Kidney (tissue), 14 donors: ENCODE measurements around the gene SIPA1. TPM values are rescaled to one million over a fixed set of nuclear protein-coding genes. Genes with fewer than 3 reads are reported as not detected.
A peak's percentile ranks its signal among the peaks of the same experiment; 100 is the strongest.

ENCODE experiments used
- DNase-seq, 5 donors: peaks; one replicate each; pipeline ENCODE4 v3.0.0-alpha.2; 2013 to 2020
- FAIRE-seq: peaks from 2 replicates; lab custom pipeline; 2012; peaks lifted over from hg19 to GRCh38; lab: Jason Lieb, UNC
- H3K27ac ChIP-seq, 2 donors: one replicate each; pipeline ENCODE4 v1.7.0; 2013; ENCODE audit warnings: low read depth in 2 of 2, low read length in 2 of 2, inconsistent platforms in 1 of 2
- H3K27me3 ChIP-seq: one replicate; pipeline ENCODE4 v1.7.1; 2013; ENCODE audit warnings: low read length, inconsistent platforms; ENCODE audit not compliant: control insufficient read depth, insufficient read depth
- H3K36me3 ChIP-seq, 3 donors: one replicate each; pipeline versions ENCODE4 v1.7.0 to v1.7.1; 2013; ENCODE audit warnings: low read length in 3 of 3, control low read depth in 1 of 3, inconsistent platforms in 1 of 3; ENCODE audit not compliant: insufficient read depth in 3 of 3, control insufficient read depth in 2 of 3
- H3K4me1 ChIP-seq, 3 donors: one replicate each; pipeline versions ENCODE4 v1.7.0 to v1.7.1; 2013; ENCODE audit warnings: low read length in 3 of 3, inconsistent platforms in 1 of 3, low read depth in 1 of 3; ENCODE audit not compliant: control insufficient read depth in 2 of 3, insufficient read depth in 2 of 3
- H3K4me3 ChIP-seq, 3 donors: one replicate each; pipeline versions ENCODE4 v1.7.0 to v1.8.1; 2013; ENCODE audit warnings: low read length in 3 of 3, control low read depth in 1 of 3, inconsistent platforms in 1 of 3
- H3K9ac ChIP-seq, 3 donors: one replicate each; pipeline versions ENCODE4 v1.7.0 to v1.7.1; 2013; ENCODE audit warnings: low read length in 3 of 3, control low read depth in 1 of 3, inconsistent platforms in 1 of 3
- H3K9me3 ChIP-seq, 3 donors: one replicate each; pipeline versions ENCODE4 v1.7.0 to v1.7.1; 2013; ENCODE audit warnings: low read length in 3 of 3, control low read depth in 1 of 3, inconsistent platforms in 1 of 3; ENCODE audit not compliant: control insufficient read depth in 2 of 3, insufficient read depth in 1 of 3
- intact Hi-C: fragments of 100-400 bp; cut with DNase I; formaldehyde crosslinking; loops from one replicate; pipeline ENCODE4 v1.11.1; 2022
- polyA plus RNA-seq: library from polyadenylated mRNA; stranded (reverse); fragments of 350-450 nt; fragmentation: Illumina TruSeq; extraction: RNeasy Lipid Tissue Mini Kit (QIAGEN cat#74804); gene quantifications from one replicate; pipeline ENCODE4 v1.2.3, GENCODE V29; 2014; ENCODE audit warnings: low read depth, low replicate concordance; ENCODE audit not compliant: insufficient read depth
- total RNA-seq: library from RNA; stranded (reverse); fragmentation: NEBNext Ultra II Directional; extraction: Animal tissue kit (Norgen Biotek cat#: 25700); gene quantifications from one replicate; pipeline ENCODE4 v1.2.1, GENCODE V29; 2021
- TF ChIP-seq, protein P1 (sequence below): IDR thresholded peaks from 3 replicates; pipeline ENCODE4 v1.5.1; 2012; ENCODE audit warnings: mild to moderate bottlenecking, moderate library complexity, borderline replicate concordance; ENCODE audit not compliant: insufficient read depth; ENCODE audit errors: extremely low read depth
- donor health status: control.
- donor health status: control.
- donor health status: control.
- donor health status: control.
- donor health status: control.
- donor health status: DM: yes; HTN: yes; CAD: no.
- donor health status: Normal renal cell carcinoma (clear cell type).

SIPA1 gene
- total and polyA plus RNA-seq, 2 donors from 2014 or later: 46.4 to 71.0 TPM

GRCh38 chr11:65646288-65646957 is 8.5 kb downstream of the SIPA1 start:
- no peaks in the 10 kb centered on the region for H3K27me3 ChIP-seq
- DNase-seq (peak in 1 of 5 donors; percentile 80), FAIRE-seq (no peak)
- peaks cover 0 to 2% (median 0%) of the 10 kb centered on the region in 3 donors for H3K36me3 ChIP-seq
- H3K9me3 ChIP-seq: no peaks in the 10 kb centered on the region
- no peak overlapping the region for H3K4me3 ChIP-seq
- TF ChIP-seq, protein P1, sequence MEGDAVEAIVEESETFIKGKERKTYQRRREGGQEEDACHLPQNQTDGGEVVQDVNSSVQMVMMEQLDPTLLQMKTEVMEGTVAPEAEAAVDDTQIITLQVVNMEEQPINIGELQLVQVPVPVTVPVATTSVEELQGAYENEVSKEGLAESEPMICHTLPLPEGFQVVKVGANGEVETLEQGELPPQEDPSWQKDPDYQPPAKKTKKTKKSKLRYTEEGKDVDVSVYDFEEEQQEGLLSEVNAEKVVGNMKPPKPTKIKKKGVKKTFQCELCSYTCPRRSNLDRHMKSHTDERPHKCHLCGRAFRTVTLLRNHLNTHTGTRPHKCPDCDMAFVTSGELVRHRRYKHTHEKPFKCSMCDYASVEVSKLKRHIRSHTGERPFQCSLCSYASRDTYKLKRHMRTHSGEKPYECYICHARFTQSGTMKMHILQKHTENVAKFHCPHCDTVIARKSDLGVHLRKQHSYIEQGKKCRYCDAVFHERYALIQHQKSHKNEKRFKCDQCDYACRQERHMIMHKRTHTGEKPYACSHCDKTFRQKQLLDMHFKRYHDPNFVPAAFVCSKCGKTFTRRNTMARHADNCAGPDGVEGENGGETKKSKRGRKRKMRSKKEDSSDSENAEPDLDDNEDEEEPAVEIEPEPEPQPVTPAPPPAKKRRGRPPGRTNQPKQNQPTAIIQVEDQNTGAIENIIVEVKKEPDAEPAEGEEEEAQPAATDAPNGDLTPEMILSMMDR: no peak
- peaks cover 0 to 11% (median 8%) of the 10 kb centered on the region in 3 donors for H3K4me1 ChIP-seq
- intact Hi-C loops: no loop called here
- no peak overlapping the region for H3K27ac ChIP-seq
- H3K9ac ChIP-seq: no peak overlapping the region

DNA sequence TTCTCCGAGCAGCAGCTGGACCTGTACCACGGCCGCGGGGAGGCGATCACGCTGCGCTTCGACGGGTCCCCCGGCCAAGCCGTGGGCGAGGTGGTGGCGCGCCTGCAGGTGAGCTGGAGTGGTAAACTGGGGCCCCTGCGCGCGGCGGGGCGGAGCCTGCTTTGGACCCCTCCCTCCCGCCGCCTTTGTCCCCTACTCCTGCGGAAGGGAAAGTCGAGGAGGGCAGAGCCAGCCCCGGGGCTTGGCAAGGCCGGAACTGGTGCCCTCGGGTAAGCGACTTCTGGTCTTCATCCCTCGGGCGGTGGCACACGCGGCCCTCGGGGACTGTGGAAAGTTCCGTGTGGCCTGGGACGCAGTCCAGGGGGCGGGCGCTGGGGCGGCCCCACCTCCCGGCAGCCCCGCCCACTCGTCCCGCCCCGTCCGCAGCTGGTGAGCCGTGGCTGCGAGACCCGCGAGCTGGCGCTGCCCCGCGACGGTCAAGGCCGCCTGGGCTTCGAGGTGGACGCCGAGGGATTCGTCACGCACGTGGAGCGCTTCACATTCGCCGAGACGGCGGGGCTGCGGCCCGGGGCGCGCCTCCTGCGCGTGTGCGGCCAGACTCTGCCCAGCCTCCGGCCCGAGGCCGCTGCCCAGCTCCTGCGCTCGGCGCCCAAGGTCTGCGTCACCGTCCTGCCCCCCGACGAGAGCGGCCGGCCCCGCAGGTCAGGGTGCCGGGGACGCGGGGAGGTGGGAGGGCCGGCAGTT is 9.2 kb downstream of the SIPA1 start:
- peak; percentile 65 to 88 (median 80) for DNase-seq
- Histone ChIP-seq H3K36me3 (peaks cover 0 to 2% (median 0%) of the 10 kb centered on the region in 3 donors), H3K4me1 (peaks cover 3 to 14% (median 14%) of the 10 kb centered on the region in 3 donors), H3K27me3 (no peaks in the 10 kb centered on the region), H3K4me3 (peak overlapping the region in 1 of 3 donors; percentile 44), H3K27ac (no peak overlapping the region), H3K9me3 (no peaks in the 10 kb centered on the region), H3K9ac (peak overlapping the region in 1 of 3 donors; percentile 40)
- intact Hi-C loops: no loop called here
- no peak for FAIRE-seq
- TF ChIP-seq, protein P1: no peak

DNA sequence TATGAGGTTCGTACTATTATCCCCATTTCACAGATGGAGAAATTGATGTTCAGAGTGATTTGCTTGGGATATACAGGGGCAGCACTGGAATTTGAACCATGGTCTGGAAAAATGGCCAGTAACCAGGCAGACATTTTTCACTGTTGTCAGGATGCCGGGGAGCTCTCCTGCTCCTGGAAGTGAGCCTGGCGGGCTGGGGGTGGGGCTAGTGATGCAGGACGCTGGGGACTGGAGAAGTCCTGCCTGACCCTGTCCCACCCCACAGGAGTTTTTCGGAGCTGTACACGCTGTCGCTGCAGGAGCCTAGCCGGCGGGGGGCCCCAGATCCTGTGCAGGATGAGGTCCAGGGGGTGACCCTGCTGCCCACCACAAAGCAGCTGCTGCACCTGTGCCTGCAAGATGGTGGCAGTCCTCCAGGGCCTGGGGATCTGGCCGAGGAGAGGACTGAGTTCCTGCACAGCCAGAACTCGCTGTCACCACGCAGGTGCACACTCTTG is 11.1 kb downstream of the SIPA1 start:
- no peak overlapping the region for H3K9ac ChIP-seq
- H3K9me3 ChIP-seq: no peaks in the 10 kb centered on the region
- DNase-seq: peak in 1 of 5 donors; percentile 83
- intact Hi-C loops: no loop called here
- TF ChIP-seq, protein P1: no peak
- peaks cover 10 to 27% (median 26%) of the 10 kb centered on the region in 3 donors for H3K4me1 ChIP-seq
- no peak for FAIRE-seq
- no peaks in the 10 kb centered on the region for H3K36me3 ChIP-seq
- no peak overlapping the region for H3K27ac ChIP-seq
- H3K27me3 ChIP-seq: no peaks in the 10 kb centered on the region
- no peak overlapping the region for H3K4me3 ChIP-seq
